GM12878 (cell line): ENCODE data around the gene AP1B1. TPM values are rescaled to one million over a fixed set of nuclear protein-coding genes. Genes with fewer than 3 reads are reported as not detected.
"Not testable (repeated sequence)": the region's sequence is repeated elsewhere in the genome, so short reads cannot be mapped to it uniquely, and the experiment has no call there.

Source experiments
- ATAC-seq: fragments of 200-7000 bp; cut with Tn5 transposase; 3 replicates; pipeline ENCODE4 v1.9.1; 2020; ENCODE audit warnings: mild to moderate bottlenecking, moderate library complexity
- BruUV-seq: library from RNA; stranded (reverse); fragments of 400-500 nt; replicated peaks from 2 replicates; lab custom pipeline; 2021; lab: Mats Ljungman, UMichigan
- CTCF ChIA-PET: fragments of 300-600 bp; sonication (Branson Sonifier 250); formaldehyde crosslinking; extraction: SDS; loops from one replicate; lab custom pipeline; 2021; ENCODE audit warnings: inconsistent platforms; lab: Yijun Ruan, JAX
- POLR2A ChIA-PET: fragments of 350-600 bp; formaldehyde crosslinking; extraction: SDS; loops from one replicate; lab custom pipeline; 2021; ENCODE audit warnings: inconsistent platforms; lab: Charles Lee
- RAD21 ChIA-PET: fragments of 300-600 bp; sonication (Branson Sonifier 250); formaldehyde crosslinking; loops from one replicate; lab custom pipeline; 2023; ENCODE audit warnings: antibody characterized with exemption; ENCODE audit not compliant: unreplicated experiment; lab: Charles Lee
- SMC1A ChIA-PET: fragments of 300-600 bp; sonication (Branson Sonifier 250); formaldehyde crosslinking; loops from one replicate; lab custom pipeline; 2023; ENCODE audit not compliant: unreplicated experiment, uncharacterized antibody; lab: Charles Lee
- DNase-seq: peaks from one replicate; pipeline ENCODE4 v3.0.0-alpha.2; 2011; ENCODE audit warnings: low read depth, low spot score
- FAIRE-seq: peaks from 3 replicates; lab custom pipeline; 2011; peaks lifted over from hg19 to GRCh38; lab: Jason Lieb, UNC
- H2AFZ ChIP-seq: 2 replicates; pipeline ENCODE4 v1.6.0; 2011; ENCODE audit warnings: low read depth, low read length, control low read depth; ENCODE audit not compliant: control insufficient read depth
- H3K27ac ChIP-seq: 2 replicates; pipeline ENCODE4 v1.5.1; 2011; ENCODE audit warnings: control low read depth; ENCODE audit not compliant: control insufficient read depth, insufficient read depth
- H3K27me3 ChIP-seq, 2 experiments: replicated peaks in 1 of 2; 2 replicates each; pipeline versions ENCODE4 v1.6.0 to v1.6.1; 2011; ENCODE audit warnings: low read length in 1 of 2; ENCODE audit not compliant: control insufficient read depth in 2 of 2, insufficient read depth in 2 of 2
- H3K36me3 ChIP-seq, 2 experiments: 2 replicates each; pipeline ENCODE4 v1.5.1; 2011; ENCODE audit warnings: low read length in 1 of 2; ENCODE audit not compliant: control insufficient read depth in 2 of 2, insufficient read depth in 2 of 2
- H3K4me1 ChIP-seq: 2 replicates; pipeline ENCODE4 v1.6.1; 2011; ENCODE audit warnings: mild to moderate bottlenecking, low read length, moderate library complexity, mixed read lengths; ENCODE audit not compliant: control insufficient read depth, insufficient read depth
- H3K4me2 ChIP-seq: 2 replicates; pipeline ENCODE4 v1.6.0; 2011; ENCODE audit warnings: control low read depth; ENCODE audit not compliant: control insufficient read depth, insufficient read depth
- H3K4me3 ChIP-seq: fragments of 200-600 bp; sonication (generic); 2 replicates; pipeline ENCODE4 v1.5.1; 2016
- H3K79me2 ChIP-seq: 2 replicates; pipeline ENCODE4 v1.6.0; 2011; ENCODE audit warnings: low read length; ENCODE audit not compliant: control insufficient read depth, insufficient read depth
- H3K9ac ChIP-seq: 2 replicates; pipeline ENCODE4 v1.8.0; 2011; ENCODE audit warnings: low read length, control low read depth, mixed read lengths; ENCODE audit not compliant: control insufficient read depth, insufficient read depth
- H3K9me3 ChIP-seq: replicated peaks from 3 replicates; pipeline ENCODE4 v1.5.1; 2011; ENCODE audit warnings: mild to moderate bottlenecking, low read length; ENCODE audit not compliant: control insufficient read depth, insufficient read depth
- H4K20me1 ChIP-seq: 2 replicates; pipeline ENCODE4 v1.6.0; 2011; ENCODE audit not compliant: control insufficient read depth, insufficient read depth
- BHLHE40 ChIP-seq, 2 experiments: fragments of 450-650 bp in 1 of 2; IDR thresholded peaks; 2 replicates each; pipeline ENCODE4 v1.6.1; 2011 to 2017; ENCODE audit warnings: low read depth in 2 of 2, borderline replicate concordance in 1 of 2, improper control_type of control experiment in 1 of 2, low read length in 1 of 2, mild to moderate bottlenecking in 1 of 2
- CHD4 ChIP-seq: fragments of 200-600 bp; sonication (generic); IDR thresholded peaks from 2 replicates; pipeline ENCODE4 v1.6.1; 2016; ENCODE audit warnings: mild to moderate bottlenecking
- FOS ChIP-seq: IDR thresholded peaks from 3 replicates; pipeline ENCODE4 v1.6.1; 2011; ENCODE audit warnings: borderline replicate concordance; ENCODE audit not compliant: insufficient read length; ENCODE audit errors: extremely low read depth
- NFIC ChIP-seq: IDR thresholded peaks from 2 replicates; pipeline ENCODE4 v1.6.1; 2012; ENCODE audit warnings: low read depth, mild to moderate bottlenecking, inconsistent platforms, low read length, moderate library complexity
- NR2C1 ChIP-seq: fragments of 450-650 bp; IDR thresholded peaks from 2 replicates; pipeline ENCODE4 v1.6.1; 2017; ENCODE audit warnings: antibody characterized with exemption, mild to moderate bottlenecking, moderate library complexity
- POLR2A ChIP-seq: IDR thresholded peaks from 2 replicates; pipeline ENCODE4 v1.6.1; 2011; ENCODE audit warnings: low read depth, mild to moderate bottlenecking, low read length
- STAT3 ChIP-seq: IDR thresholded peaks from 2 replicates; pipeline ENCODE4 v1.6.1; 2011; ENCODE audit warnings: low read depth, low read length, improper control_type of control experiment
- TCF3 ChIP-seq: IDR thresholded peaks from 2 replicates; pipeline ENCODE4 v1.6.1; 2012; ENCODE audit warnings: low read depth, mild to moderate bottlenecking, low read length, borderline replicate concordance; ENCODE audit not compliant: insufficient read depth
- ZBED1 ChIP-seq: IDR thresholded peaks from 2 replicates; pipeline ENCODE4 v1.6.1; 2016; ENCODE audit warnings: borderline replicate concordance
- WGBS: methylation state at CpG from one replicate; pipeline ENCODE4 v1.1.6; 2016; ENCODE audit warnings: low lambda C conversion rate; ENCODE audit not compliant: insufficient replicate concordance, insufficient coverage; ENCODE audit errors: missing lambda C conversion rate; 5-methylcytosine and 5-hydroxymethylcytosine counted together
- in situ Hi-C: fragments of 300-500 bp; cut with MboI; formaldehyde crosslinking; loops from 9 replicates; pipeline ENCODE4 v1.14.3; 2018; ENCODE audit warnings: mixed read lengths
- intact Hi-C: fragments of 100-400 bp; cut with micrococcal nuclease; formaldehyde crosslinking; loops from one replicate; pipeline ENCODE4 v1.14.2; 2022; ENCODE audit not compliant: unreplicated experiment
- polyA plus RNA-seq, 11 experiments: library from polyadenylated mRNA; depleted of rRNA in 4 of 11; unstranded in 6 of 11; stranded (reverse) in 5 of 11; fragments of >200 nt; fragmentation: Nextera tagmentation in 4 of 11; fragmentation: Illumina TruSeq in 1 of 11; extraction: Ambion mirVana in 4 of 11; extraction: Trizol in 1 of 11; gene quantifications; 1 replicate in 1 of 11; 2 replicates in 10 of 11; pipeline versions ENCODE4 v1.2.1 to v1.2.3, GENCODE V29; 2011 to 2016; ENCODE audit warnings: inconsistent platforms in 2 of 11, missing spikeins in 2 of 11, low read depth in 1 of 11
- total RNA-seq, 4 experiments: library from RNA; depleted of rRNA in 3 of 4; stranded (reverse); fragments of >200 nt in 3 of 4; fragmentation: Illumina TruSeq in 1 of 4; extraction: Trizol in 1 of 4; gene quantifications; 2 replicates each; pipeline versions ENCODE4 v1.2.1 to v1.2.3, GENCODE V29; 2013 to 2021
- TF ChIP-seq, protein P1 (sequence below): fragments of 450-650 bp; conservative IDR thresholded peaks from 2 replicates; pipeline ENCODE4 v1.6.1; 2017; ENCODE audit warnings: mild to moderate bottlenecking, moderate library complexity
- TF ChIP-seq, protein P2 (sequence below): fragments of 450-650 bp; IDR thresholded peaks from 2 replicates; pipeline ENCODE4 v1.6.1; 2017; ENCODE audit warnings: mild to moderate bottlenecking, moderate library complexity

AP1B1 gene
- total and polyA plus RNA-seq, 10 of the 15 experiments (the other 5 are each of a cell fraction or from before 2014, with no cell fraction given), result 2.1 to 98.6 (median 57.8) TPM

DNA sequence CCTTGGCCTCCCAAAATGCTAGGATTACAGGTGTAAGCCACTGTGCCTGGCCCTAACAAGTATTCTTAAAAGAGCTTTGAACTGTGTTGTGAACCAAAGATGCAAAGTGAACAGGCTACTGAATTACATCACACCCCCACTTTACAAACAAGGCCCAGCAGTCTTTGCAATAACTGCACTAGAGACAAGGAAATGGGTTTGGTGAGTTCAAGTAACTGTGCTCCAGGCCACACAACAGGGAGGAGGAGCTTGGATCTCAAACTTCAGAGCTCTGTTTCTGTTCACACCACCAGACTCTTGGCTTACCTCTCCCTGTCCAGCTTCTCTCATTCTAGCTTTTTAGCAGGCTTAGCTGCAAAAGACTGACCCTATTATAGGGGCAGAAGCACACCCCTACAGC lies 42.4 kb downstream of the AP1B1 start (continued):
- TF ChIP-seq, protein P1, sequence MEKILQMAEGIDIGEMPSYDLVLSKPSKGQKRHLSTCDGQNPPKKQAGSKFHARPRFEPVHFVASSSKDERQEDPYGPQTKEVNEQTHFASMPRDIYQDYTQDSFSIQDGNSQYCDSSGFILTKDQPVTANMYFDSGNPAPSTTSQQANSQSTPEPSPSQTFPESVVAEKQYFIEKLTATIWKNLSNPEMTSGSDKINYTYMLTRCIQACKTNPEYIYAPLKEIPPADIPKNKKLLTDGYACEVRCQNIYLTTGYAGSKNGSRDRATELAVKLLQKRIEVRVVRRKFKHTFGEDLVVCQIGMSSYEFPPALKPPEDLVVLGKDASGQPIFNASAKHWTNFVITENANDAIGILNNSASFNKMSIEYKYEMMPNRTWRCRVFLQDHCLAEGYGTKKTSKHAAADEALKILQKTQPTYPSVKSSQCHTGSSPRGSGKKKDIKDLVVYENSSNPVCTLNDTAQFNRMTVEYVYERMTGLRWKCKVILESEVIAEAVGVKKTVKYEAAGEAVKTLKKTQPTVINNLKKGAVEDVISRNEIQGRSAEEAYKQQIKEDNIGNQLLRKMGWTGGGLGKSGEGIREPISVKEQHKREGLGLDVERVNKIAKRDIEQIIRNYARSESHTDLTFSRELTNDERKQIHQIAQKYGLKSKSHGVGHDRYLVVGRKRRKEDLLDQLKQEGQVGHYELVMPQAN, result no peak
- TF ChIP-seq CHD4, result no peak
- TF ChIP-seq NR2C1, result no peak
- no peak for TF ChIP-seq ZBED1
- TF ChIP-seq FOS, result no peak
- TF ChIP-seq TCF3, result no peak
- TF ChIP-seq POLR2A, result no peak
- TF ChIP-seq, protein P2, sequence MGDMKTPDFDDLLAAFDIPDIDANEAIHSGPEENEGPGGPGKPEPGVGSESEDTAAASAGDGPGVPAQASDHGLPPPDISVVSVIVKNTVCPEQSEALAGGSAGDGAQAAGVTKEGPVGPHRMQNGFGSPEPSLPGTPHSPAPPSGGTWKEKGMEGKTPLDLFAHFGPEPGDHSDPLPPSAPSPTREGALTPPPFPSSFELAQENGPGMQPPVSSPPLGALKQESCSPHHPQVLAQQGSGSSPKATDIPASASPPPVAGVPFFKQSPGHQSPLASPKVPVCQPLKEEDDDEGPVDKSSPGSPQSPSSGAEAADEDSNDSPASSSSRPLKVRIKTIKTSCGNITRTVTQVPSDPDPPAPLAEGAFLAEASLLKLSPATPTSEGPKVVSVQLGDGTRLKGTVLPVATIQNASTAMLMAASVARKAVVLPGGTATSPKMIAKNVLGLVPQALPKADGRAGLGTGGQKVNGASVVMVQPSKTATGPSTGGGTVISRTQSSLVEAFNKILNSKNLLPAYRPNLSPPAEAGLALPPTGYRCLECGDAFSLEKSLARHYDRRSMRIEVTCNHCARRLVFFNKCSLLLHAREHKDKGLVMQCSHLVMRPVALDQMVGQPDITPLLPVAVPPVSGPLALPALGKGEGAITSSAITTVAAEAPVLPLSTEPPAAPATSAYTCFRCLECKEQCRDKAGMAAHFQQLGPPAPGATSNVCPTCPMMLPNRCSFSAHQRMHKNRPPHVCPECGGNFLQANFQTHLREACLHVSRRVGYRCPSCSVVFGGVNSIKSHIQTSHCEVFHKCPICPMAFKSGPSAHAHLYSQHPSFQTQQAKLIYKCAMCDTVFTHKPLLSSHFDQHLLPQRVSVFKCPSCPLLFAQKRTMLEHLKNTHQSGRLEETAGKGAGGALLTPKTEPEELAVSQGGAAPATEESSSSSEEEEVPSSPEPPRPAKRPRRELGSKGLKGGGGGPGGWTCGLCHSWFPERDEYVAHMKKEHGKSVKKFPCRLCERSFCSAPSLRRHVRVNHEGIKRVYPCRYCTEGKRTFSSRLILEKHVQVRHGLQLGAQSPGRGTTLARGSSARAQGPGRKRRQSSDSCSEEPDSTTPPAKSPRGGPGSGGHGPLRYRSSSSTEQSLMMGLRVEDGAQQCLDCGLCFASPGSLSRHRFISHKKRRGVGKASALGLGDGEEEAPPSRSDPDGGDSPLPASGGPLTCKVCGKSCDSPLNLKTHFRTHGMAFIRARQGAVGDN, result no peak
- no peak for TF ChIP-seq NFIC
- no peak for TF ChIP-seq BHLHE40 (IDR thresholded peaks at IDR 0.05; ENCODE audit: borderline replicate concordance in 1 of 2, low read depth in 2 of 2, low read length in 1 of 2)
- TF ChIP-seq STAT3, result no peak
- TF ChIP-seq, all 136 proteins: peak for 0

GRCh38 chr22:29344889-29345288 lies 43.5 kb downstream of the AP1B1 start:
- H3K27me3 ChIP-seq, H3K9ac ChIP-seq, H3K4me2 ChIP-seq, H2AFZ ChIP-seq, DNase-seq, H3K79me2 ChIP-seq, in situ Hi-C loops, intact Hi-C loops, CTCF ChIA-PET, ATAC-seq, H3K27ac ChIP-seq, H3K9me3 ChIP-seq, H3K4me1 ChIP-seq, H3K4me3 ChIP-seq, BruUV-seq, H4K20me1 ChIP-seq, RAD21 ChIA-PET: not testable (repeated sequence)
- ChIA-PET SMC1A (interaction anchor here (0.9 kb wide), 1 partner anchor 167 kb away, joined by 3 read pairs; no protein-coding TSS in a partner anchor), POLR2A (interaction anchor here (0.6 kb wide), 1 partner anchor 73 kb away, joined by 3 read pairs; no protein-coding TSS in a partner anchor)
- FAIRE-seq, result peak; percentile 38
- 85% methylated on average over 5 of the region's 5 CpGs for WGBS
- peaks cover 27 to 49% of the 10 kb centered on the region in 2 experiments for H3K36me3 ChIP-seq
